Fibroblast of skin of back (primary cell): ENCODE data around the gene MYO1G.
"Not testable (repeated sequence)": the region's sequence is repeated elsewhere in the genome, so short reads cannot be mapped to it uniquely, and the experiment has no call there.

ENCODE experiments used
- DNase-seq: peaks from one replicate; pipeline ENCODE4 v3.0.0-alpha.2; 2013

The MYO1G gene

DNA sequence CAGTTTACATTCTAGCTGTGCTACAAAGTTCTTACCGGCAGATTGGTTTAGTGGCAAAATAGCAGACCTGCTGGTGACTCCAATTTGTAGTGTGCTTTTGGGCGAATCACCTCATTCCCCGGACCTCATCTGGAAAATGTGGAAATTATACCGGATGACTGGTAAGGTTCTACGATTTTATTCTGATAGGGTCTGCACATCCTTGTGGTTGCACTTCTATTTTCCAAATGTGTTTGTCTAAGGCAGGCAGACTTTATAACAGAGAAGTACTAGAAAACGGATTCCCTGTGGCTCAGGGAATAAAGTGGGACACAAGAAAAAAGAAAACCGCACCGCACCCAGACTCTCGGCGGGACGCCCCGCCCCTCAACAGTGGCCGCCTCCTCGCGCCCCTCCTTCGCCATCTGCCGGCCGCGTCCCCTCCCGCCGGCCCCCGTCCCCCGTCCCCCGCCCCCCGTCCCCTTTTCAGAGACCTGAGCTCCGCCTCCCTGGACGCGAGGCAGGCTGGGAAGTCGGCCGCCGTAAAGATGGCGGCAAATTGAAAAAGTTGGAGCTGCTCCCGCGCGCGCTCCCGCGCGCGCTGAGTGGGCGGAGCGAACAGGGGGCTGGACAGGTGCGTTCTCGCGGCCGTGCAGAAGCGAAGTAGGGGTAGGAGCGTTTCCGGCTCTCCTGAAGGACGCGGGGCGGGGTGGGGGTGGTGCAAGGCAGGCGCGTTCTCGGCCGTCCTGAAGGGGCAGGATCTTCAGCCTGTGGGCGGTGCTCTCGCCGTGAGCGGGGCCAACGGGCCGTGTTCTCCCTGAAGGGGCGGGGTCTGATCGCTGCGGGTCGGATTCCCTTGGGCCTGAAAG is 20.7 kb upstream of the MYO1G start:
- DNase-seq, result peak; percentile 99

DNA sequence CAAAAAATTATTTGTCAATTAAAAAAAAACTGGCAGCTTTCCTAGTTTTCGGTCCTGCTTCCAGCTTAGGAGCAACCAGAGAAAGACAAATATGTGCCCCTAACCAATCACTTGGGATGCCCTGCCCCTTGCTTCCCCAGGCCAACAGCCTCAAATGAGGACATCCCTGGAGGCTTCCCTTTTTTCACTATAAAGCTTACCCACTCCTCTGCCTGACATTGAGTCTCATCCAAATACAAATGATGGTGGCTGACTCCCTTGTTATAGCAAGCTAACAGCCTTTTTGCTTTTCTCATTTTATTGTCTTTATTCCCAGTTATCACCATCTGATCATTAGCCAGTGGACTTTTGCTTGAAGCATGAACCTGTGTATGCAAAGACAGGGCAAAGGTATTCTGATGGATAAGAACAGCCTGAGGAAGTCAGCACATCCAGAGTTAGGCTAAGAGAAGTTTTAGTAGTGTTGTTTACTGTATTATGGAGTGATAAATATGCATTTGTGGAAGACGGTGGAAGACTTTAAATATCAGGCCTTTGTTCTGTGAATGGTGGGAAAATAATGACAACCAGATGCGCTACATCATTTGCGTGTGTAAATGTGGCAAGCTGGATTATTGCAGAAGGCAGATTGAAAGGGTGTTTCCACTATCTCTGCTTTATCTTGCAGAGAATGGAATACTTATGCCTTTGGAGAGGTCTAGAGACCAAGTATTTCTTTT is 19.5 kb upstream of the MYO1G start:
- no peak for DNase-seq

DNA sequence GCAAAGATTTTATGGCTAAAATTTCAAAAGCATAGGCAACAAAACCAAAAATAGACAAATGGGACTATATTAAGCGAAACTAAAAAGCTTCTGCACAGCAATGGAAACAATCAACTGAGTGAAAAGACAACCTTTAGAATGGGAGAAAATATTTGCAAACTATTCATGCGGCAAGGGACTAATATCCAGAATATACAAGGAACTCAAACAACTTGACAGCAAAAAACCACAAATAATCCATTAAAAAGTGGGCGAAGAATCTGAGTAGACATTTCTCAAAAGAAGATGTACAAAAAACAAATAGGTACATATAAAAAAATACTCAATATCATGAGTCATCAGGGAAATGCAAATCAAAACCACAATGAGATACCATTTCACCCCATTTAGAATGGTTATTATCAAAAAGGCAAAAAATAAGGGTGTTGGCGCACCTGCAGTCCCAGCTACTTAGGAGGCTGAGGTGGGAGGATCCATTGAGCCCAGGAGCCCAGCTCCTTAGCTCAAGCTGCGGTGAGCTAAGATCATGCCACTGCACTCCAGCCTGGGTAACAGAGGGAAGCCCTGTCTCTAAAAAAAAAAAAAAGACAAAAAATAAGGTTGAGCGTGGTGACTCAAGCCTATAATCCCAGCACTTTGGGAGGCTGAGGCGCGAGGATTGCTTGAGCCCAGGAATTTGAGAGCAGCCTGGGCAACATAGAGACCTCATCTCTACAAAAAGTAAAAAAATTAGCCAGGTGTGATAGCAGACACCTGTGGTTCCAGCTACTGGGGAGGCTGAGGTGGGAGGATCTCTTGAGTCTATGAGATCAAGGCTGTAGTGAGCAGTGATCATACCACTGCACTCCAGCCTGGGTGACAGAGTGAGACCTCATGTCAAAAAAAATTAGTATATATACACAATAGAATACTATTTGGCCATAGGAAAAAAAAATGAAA is 17.0 kb upstream of the MYO1G start:
- no peak for DNase-seq

DNA sequence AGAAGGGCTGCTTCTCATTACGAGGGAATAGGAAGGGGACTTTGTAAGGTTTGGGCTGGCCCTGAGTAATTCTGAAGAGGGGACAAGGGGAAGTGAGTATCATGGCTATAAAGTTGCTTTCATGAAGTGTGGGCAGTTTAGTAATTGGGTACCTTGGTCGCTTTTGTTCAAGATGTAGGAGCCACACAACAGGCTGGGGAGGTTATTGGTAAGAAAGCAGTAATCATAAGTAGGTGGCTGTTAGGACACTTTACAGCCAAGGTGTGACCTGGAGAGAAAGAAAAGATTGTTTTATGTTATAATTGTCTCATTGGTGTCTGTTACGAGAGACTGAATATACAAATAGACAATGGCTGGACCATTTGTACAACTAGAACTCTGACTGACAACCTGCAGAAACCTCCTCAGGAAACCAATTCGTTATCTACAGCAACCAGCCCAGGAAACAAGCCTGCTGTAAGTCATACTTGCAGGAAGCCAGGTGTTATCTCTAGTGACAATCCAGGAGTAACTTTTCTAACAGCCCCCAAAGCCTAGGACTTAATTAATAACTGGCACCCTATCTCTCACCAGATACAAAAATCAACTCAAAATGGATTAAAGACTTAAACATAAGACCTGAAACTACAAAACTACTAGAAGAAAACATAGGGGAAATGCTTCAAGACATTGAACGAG is 16.2 kb upstream of the MYO1G start:
- DNase-seq, result no peak

DNA sequence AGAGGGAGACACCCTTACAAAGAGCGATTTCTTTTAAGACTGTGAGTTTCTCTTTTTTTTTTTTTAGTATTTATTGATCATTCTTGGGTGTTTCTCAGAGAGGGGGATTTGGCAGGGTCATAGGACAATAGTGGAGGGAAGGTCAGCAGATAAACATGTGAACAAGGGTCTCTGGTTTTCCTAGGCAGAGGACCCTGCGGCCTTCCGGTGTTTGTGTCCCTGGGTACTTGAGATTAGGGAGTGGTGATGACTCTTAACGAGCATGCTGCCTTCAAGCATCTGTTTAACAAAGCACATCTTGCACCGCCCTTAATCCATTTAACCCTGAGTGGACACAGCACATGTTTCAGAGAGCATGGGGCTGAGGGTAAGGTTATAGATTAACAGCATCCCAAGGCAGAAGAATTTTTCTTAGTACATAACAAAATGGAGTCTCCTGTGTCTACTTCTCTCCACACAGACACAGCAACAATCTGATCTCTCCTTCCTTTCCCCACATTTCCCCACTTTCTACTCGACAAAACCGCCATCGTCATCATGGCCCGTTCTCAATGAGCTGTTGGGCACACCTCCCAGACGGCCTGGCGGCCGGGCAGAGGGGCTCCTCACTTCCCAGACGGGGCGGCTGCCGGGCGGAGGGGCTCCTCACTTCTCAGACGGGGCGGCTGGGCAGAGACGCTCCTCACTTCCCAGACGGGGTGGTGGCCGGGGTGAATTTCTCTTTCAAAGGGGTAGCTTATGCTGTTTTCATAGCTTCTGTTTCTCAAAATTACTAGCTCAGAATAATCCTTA is 13.4 kb upstream of the MYO1G start:
- DNase-seq, result not testable (repeated sequence)

DNA sequence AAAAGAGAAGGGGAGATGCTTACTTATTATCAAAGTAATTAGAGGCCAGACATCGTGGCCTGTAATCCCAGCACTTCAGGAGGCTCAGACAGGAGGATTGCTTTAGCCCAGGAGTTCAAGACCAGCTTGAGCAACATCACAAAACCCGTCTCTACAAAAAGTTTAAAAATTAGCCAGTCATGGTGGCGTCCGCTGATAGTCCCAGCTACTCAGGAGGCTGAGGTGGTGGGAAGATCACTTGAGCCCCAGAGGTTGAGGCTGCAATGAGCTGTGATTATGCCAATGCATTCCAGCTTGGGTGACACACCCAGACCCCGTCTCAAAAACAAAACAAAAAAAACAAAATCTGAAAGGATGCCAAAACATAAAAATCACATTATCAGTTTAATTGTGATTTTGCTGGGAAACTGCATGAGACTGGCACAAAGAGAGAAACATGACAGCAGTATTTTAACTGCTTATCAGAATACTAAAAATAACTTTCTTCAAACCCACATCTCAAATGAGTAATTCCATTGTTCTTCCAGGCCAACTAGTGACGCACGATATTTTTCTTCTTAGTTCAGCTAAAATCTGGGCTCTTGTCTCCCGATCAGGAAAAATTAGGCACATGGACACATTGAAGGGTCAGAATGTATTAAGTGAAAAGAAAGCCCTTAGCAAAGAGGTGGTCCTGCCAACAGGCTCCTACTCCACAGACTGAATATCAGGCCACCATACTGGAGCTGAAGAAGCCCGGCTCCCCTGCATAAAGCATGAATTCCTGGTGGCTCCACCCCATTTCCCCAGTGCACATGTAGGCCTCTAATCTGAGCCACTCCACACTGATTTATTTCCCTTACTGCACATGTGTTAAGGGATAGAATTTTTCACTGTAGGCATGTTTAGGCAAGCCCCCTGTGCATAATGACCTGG is 11.6 kb upstream of the MYO1G start:
- peak; percentile 63 for DNase-seq

DNA sequence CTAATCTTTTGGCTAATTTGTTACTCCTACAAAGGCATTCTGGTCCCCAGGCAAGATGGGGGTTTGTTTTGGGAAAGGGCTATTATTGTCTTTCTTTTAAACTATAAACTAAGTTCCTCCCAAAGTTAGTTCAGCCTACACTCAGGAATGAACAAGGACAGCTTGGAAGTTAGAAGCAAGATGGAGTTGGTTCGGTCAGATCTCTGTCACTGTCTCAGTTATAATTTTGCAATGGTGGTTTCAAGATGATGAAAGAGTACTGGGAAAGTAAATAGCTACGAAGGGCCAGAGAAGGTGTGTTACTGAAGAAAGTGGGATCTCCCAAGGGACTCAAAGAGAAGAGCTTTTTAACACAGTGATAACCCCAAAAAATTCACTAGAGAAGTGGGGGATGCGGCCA is 10.3 kb upstream of the MYO1G start:
- no peak for DNase-seq

DNA sequence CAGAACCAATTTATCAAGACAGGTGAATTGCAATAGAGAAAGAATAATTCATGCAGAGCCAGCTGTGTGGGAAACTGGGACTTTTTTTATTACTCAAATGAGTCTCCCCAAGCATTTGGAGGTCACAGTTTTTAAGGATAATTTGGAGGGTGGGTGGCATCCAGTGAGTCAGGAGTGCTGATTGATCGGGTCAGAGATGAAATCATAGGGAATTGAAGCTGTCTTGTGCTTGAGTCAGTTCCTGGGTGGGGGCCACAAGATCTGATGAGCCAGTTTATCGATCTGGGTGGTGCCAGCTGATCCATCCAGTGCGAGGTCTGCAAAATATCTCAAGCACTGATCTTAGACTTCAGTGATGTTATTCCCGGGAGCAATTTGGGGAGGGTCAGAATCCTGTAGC is 9.9 kb upstream of the MYO1G start:
- no peak for DNase-seq

DNA sequence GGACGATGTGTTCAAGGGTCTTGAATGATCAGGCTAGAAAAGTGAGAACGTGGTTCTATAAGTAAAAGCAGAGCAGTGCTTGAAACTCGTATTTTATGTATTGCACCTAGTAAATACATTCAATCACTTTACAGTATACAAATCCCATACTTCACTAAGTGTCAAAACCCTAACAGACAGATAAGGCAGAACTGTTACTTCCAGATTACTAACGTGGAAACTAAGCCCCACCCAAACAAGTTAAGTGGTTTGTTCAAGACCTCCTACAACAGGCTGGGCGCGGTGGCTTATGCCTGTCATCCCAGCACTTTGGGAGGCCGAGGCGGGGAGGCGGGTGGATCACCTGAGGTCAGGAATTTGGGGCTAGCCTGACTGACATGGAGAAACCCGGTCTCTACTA is 9.2 kb upstream of the MYO1G start:
- no peak for DNase-seq

DNA sequence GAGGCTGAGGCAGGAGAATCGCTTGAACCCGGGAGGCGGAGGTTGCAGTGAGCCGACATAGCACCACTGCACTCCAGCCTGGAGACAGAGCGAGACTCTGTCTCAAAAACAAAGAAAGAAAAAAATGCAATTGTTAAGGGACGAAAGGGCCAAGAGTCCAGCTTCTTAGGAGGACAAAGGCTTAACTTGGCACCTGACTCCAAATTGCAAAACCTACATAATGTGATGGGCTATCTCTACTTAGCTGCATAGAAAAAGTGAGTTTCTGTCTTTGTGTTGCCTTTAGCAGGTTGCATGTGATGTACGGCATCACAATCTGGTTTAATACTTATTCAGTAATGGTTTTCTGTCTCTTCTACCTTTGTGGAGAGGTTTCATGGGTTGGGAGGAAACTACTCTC is 8.6 kb upstream of the MYO1G start:
- no peak for DNase-seq

DNA sequence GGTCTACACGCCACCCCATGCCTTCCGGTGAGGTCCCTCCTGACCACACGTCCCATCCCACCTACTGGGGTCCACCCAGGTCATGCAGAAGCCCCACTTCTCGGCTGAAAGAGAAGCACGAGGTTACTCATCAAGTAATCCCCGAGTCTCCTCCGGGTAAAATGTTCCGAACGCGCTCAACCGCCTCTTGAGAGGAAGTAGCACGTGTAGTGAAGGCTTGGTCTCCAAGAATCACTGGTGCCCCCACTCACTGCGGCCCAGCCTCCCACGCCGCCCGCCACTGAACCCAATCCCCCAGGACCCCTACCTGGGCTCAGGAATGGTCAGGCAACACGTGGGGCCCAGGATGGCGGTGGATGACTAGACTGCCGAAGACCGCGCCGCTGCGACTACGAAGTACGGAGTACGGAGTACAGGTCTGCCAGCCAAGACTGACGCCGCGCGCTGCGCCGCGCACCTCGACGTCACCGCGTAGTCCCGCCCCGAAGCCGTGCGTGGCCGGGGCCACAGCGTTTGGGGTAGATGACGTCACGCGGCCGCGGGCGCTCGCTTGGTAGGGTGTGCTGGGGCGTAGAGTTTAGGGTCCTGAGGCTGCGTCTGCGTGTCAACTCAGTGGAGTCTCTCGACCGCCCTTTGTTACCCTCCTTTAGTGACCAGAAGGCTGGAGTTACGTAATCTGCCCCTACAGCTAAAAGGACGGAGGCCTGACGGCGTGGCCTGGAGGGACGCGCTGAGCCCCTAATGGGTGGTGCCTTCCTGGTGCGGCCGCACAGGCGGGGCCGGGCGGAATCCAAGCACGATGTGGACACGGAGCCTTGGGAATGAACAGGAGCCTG is 7.6 kb upstream of the MYO1G start:
- peak; percentile 92 for DNase-seq

DNA sequence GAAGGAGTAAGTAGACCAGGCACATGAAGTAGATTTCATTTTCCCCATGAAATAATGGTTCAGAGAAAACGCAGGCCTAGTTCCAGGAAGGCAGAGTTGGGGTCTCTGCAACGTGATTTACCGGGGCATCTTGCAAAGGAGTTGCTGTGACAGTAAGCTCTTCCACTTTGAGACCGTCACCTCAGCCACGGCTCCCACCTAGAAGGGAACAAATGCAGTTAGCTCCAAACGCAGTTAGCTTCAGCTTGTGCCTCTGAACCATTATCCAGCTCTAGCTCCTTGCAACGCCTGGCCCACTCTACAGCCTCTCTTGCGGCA is 7.0 kb upstream of the MYO1G start:
- DNase-seq, result no peak

DNA sequence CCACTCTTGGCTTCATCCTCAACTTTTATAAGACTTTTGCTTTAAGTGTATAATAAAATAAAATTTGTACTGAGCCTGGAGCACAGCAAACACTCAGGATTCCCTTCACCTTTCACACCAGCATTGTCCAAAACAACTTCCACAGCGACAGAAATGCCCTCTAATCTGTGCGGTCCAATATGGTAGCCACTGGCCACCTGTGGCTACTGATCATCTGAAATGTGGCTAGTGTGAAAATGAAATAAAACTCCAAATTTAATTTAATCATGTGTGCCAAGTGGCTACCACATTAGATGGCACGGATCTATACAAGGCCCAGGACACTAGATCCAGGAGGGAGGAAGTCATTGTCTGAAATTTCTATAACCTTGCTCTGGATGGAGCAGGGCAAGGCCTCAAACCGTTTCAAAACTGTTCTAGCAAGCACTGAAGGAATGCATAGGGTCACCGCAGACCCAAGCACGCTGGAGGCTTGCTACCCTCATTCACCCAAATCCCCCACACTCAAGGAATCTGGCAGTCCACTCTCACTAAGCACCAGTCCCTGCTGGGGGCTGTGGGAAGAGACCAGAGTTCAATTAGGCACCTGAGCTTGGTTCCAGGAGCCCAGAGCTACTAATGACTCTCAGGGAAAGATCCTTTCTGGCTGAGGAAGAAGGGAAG is 6.3 kb upstream of the MYO1G start:
- DNase-seq, result no peak

DNA sequence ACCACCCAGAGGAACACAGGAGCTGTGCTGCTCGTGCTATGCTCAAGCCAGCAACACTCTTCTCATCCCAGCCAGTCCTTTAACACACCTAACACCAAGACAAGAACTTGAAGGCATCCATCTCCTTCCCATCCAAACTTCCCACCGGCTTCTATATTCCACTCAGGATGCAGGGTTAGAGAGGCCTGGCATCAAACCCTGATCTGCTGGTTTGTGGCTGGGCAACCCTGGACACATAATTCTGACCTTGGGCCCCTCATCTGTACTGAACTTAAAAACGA is 5.6 kb upstream of the MYO1G start:
- no peak for DNase-seq

DNA sequence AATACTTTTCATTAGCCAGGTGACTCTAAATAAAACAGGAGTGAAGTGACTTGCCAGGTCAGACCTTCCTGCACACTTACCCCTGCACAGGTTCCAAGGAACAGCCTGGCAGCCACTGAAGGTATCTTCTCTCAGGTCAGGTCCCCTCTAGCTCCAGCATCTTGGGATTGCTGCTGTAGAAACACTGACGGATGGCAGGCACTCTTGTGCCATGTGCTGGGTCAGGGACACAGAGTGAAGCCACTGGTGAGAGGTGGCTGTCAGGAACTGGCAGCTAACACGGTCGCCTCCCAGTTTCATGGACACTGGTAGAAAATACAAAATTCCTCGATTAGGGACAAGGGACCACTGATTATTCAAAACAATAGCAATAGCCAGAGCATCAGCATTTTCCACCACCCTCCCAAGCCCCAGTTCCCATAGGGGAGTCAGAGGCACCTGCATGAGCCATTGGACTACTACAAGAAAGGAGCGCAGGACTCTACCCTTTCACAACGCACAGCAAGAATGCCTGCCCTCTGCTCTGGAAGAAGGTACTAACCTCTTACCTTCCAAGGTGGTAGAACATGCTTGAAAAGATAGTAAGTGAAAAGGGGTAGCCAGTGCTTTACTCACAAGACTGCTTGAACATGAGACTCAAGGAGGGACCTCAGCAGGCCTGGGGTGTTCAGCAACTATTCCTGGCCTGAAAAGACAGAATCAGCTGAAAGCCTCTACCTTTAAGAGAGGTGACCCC is 5.1 kb upstream of the MYO1G start:
- DNase-seq, result no peak

DNA sequence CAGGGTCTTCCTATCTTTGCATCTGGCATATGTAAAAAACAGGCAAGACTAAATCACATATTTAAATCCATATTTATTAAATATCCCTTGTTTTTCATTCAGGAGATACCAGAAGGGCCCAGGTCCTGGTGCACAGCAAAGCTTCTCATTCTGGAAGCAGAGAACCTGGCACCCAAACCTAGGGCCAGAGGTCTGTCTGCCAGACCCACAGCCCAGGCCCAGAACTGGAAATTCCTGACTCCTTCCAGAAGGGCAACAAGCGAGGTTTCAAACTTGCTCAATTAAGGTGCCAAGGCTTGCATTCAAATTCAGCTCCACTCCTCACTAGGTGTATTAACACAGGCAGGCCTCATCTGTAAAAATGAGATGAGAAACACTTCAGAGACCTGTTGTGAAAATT is 4.2 kb upstream of the MYO1G start:
- no peak for DNase-seq

DNA sequence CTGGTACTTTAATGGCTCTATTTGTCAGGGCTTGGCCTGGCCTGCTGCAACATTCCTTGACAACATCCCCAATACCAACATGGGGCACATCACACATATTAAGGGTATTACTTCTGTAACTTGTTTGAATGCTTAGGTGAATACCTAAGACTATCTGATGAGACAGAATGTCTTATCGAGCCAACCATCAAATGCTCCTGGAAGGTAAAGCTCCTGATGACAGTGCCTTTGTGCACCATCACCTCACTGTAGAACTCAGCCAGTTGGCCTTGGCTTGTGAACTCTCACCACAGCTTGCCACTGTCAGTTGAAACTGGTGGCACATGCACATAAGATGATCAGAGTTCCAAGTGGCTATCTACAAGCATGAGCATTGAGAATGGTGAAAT is 3.7 kb upstream of the MYO1G start:
- DNase-seq, result no peak

DNA sequence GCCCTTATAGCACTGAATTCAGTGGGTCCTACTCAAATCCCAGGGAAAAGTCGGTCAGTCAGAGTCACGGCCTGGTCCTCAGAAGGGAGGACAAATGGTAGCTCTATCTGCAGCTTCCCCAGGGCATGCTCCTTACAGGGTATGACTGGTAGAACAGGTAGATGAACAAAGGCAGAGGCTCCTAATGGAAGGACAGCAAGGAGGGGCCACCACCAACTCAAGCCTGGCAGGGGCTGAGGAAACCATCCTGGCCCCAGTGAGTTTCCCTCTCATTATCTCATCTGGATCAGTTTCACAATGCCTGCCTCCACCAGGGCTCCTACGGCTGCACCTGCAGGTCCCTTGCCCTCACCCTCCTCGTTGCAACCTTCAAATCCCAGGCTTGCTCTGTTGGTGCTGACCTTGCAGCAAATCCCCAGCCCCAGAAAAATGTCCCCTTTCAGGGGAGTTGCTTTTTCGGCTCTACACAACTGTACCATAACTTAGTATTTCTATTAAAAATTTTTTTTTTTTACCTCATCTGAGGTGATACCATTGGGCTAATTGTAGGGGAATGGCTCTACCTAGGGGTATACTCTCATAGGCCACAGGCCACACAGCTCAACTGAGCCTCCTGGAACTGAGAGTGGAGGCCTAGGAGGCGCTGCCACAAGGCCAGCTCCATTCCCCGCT is 2.4 kb upstream of the MYO1G start:
- DNase-seq, result no peak
